Ovary (tissue), 9 donors: ENCODE measurements around the gene IFNE. TPM values are rescaled to one million over a fixed set of nuclear protein-coding genes. Genes with fewer than 3 reads are reported as not detected.
"Not testable (repeated sequence)": the region's sequence is repeated elsewhere in the genome, so short reads cannot be mapped to it uniquely, and the experiment has no call there.

Source experiments
- DNase-seq, 5 donors: peaks; one replicate each; pipeline ENCODE4 v3.0.0-alpha.2; 2019 to 2020
- H3K27ac ChIP-seq, 2 donors: fragments of 200-600 bp; one replicate each; pipeline versions ENCODE4 v1.5.1 to v1.8.0; 2019 to 2022
- H3K27me3 ChIP-seq: fragments of 200-600 bp; one replicate; pipeline ENCODE4 v1.8.0; 2022
- H3K36me3 ChIP-seq: fragments of 200-600 bp; sonication (generic); one replicate; pipeline ENCODE4 v1.5.1; 2019
- H3K4me1 ChIP-seq: one replicate; pipeline ENCODE4 v1.8.1; 2013; ENCODE audit warnings: mild to moderate bottlenecking, moderate library complexity; ENCODE audit not compliant: insufficient read depth
- H3K4me3 ChIP-seq: fragments of 200-600 bp; sonication (generic); one replicate; pipeline ENCODE4 v1.5.1; 2017
- H3K9me3 ChIP-seq, 2 donors: fragments of 200-600 bp in 1 of 2; sonication (generic) in 1 of 2; one replicate each; pipeline versions ENCODE4 v1.5.1 to v1.8.1; 2013 to 2019; ENCODE audit warnings: mild to moderate bottlenecking in 1 of 2, moderate library complexity in 1 of 2
- CTCF ChIP-seq, 3 donors: fragments of 450-650 bp in 2 of 3; fragments of 200-600 bp in 1 of 3; IDR thresholded peaks; one replicate each; pipeline versions ENCODE4 v1.5.1 to v1.8.0; 2016 to 2022; ENCODE audit warnings: antibody characterized with exemption in 3 of 3, mild to moderate bottlenecking in 1 of 3
- EP300 ChIP-seq: sonication (generic); formaldehyde crosslinking; IDR thresholded peaks from one replicate; pipeline ENCODE4 v1.6.1; 2017; ENCODE audit warnings: antibody characterized with exemption
- POLR2A ChIP-seq: fragments of 450-650 bp; IDR thresholded peaks from one replicate; pipeline ENCODE4 v1.6.1; 2017; ENCODE audit warnings: antibody characterized with exemption, mild to moderate bottlenecking, moderate library complexity
- WGBS, 3 donors: extraction: QIAGEN DNeasy Blood & Tissue Kit in 1 of 3; methylation state at CpG; one replicate each; pipeline versions ENCODE4 v1.1.5 to v1.1.7; 2013 to 2017; 5-methylcytosine and 5-hydroxymethylcytosine counted together
- intact Hi-C, 4 donors: fragments of 100-400 bp; cut with DNase I; formaldehyde crosslinking; loops; one replicate each; pipeline versions ENCODE4 v1.11.0 to v1.15.1; 2022 to 2023
- polyA plus RNA-seq, 2 donors: library from polyadenylated mRNA; stranded (reverse); fragments of 200-250 nt in 1 of 2; fragments of 350-450 nt in 1 of 2; fragmentation: Illumina TruSeq in 1 of 2; extraction: RNeasy Lipid Tissue Mini Kit (QIAGEN cat#74804) in 1 of 2; gene quantifications; one replicate each; pipeline ENCODE4 v1.2.3, GENCODE V29; 2013 to 2014
- total RNA-seq, 7 donors: library from RNA; depleted of rRNA in 2 of 7; stranded (reverse); fragments of >200 nt in 2 of 7; fragmentation: NEBNext Ultra II Directional in 3 of 7; extraction: Animal tissue kit (Norgen Biotek cat#: 25700) in 3 of 7; gene quantifications; one replicate each; pipeline versions ENCODE4 v1.1.0 to v1.2.4, GENCODE V29; 2016 to 2023
- donor health status: DM: no; HTN: no; CAD: no; lungs with moderate emphysema.
- donor health status: DM: no; HTN: no; CAD: no.
- donor health status: Bipolar disorder and iron deficiency.
- donor health status: DM: yes; HTN: yes; CAD: no.
- donor health status: DM: no; HTN: no; CAD: no.
- donor health status: DM: yes; HTN: yes; CAD: no.

Gene IFNE
- total and polyA plus RNA-seq, 9 donors = 0.34 TPM; not detected in 8

- Histone ChIP-seq H3K9me3 (no peaks in the 10 kb centered on the region), H3K27me3 (no peaks in the 10 kb centered on the region), H3K4me3 (no peak overlapping the region), H3K4me1 (no peaks in the 10 kb centered on the region), H3K27ac (no peak overlapping the region), H3K36me3 (no peaks in the 10 kb centered on the region)
- WGBS, 3 donors = 23 to 34% (median 24%) methylated on average over 2 of the region's 2 CpGs
- TF ChIP-seq EP300 (no peak), POLR2A (no peak), CTCF (IDR thresholded peaks at IDR 0.05) (no peak)
- intact Hi-C loops = no loop called here
- DNase-seq = no peak
These were observed 28.0 kb downstream of the IFNE start for GRCh38 chr9:21454149-21454548.

DNA sequence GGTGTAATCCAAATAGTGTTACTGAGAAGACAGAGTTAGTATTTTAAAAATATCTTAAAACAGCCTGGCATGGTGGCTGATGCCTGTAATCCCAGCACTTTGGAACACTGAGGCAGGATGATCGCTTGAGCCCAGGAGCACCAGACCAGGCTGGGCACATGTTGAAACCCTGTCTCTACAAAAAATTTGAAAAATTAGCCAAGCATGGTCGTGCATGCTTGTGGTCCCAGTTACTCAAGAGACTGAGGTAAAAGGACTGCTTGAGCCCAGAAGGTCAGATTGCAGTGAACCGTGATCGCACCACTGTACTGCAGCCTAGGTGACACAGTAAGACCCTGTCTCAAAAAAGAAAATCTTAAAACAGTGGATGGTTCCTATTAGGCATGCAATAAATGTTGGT is 29.4 kb downstream of the IFNE start:
- Histone ChIP-seq H3K36me3 (no peaks in the 10 kb centered on the region), H3K9me3 (no peaks in the 10 kb centered on the region), H3K27ac (no peak overlapping the region), H3K27me3 (no peaks in the 10 kb centered on the region), H3K4me3 (no peak overlapping the region), H3K4me1 (no peaks in the 10 kb centered on the region)
- no peak for DNase-seq
- intact Hi-C loops = no loop called here
- TF ChIP-seq EP300 (no peak), CTCF (IDR thresholded peaks at IDR 0.05) (no peak), POLR2A (no peak)
- WGBS, 3 donors = 88 to 92% (median 89%) methylated on average over 4 of the region's 4 CpGs

DNA sequence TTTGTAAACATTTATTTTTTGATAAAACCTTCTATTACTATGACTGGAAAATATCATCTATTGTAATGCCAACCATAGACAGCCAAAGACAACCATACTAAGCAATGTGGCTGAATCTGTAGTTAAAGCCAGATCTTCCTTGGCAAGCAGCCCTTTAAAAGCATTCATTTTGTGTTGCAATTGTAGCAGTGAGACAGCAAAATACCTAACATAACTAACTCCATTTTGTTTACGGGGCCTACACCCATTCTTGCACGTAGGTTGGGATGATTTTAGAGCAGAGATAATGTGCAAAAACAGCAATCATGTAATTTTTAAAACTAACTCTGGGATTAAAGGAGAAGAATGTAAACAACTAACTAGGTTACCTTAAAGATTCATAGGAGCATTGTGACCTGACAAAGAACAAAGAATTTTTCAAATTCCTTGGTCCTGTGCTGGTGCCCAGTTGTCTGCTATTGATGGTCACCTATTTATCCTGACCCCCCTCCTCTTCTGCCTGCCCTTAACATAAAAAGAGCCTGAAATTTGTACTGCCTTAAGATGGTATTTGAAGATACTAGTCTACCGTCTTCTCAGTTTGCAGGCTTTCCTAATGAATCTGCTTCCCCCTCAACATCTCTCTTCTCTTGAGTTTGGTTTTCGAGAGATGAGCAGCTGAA is 31.2 kb downstream of the IFNE start:
- no peak for DNase-seq
- no peaks in the 10 kb centered on the region for H3K27me3 ChIP-seq
- no peak for TF ChIP-seq CTCF (IDR thresholded peaks at IDR 0.05)
- TF ChIP-seq EP300 = no peak
- TF ChIP-seq POLR2A = no peak
- 32 to 44% (median 41%) methylated on average over 4 of the region's 4 CpGs for WGBS, 3 donors
- no peaks in the 10 kb centered on the region for H3K36me3 ChIP-seq
- no peak overlapping the region for H3K4me3 ChIP-seq
- no peak overlapping the region for H3K27ac ChIP-seq
- H3K9me3 ChIP-seq = no peaks in the 10 kb centered on the region
- intact Hi-C loops = no loop called here
- H3K4me1 ChIP-seq = no peaks in the 10 kb centered on the region

GRCh38 chr9:21449312-21449711 is 32.8 kb downstream of the IFNE start:
- intact Hi-C loops, H3K36me3 ChIP-seq, H3K4me1 ChIP-seq, H3K27ac ChIP-seq, DNase-seq, H3K4me3 ChIP-seq, H3K9me3 ChIP-seq, H3K27me3 ChIP-seq: not testable (repeated sequence)
- 86 to 91% (median 86%) methylated on average over 5 of the region's 5 CpGs for WGBS, 3 donors

- Histone ChIP-seq H3K27me3 (no peaks in the 10 kb centered on the region), H3K9me3 (no peaks in the 10 kb centered on the region), H3K4me1 (no peaks in the 10 kb centered on the region), H3K27ac (no peak overlapping the region), H3K4me3 (no peak overlapping the region), H3K36me3 (no peaks in the 10 kb centered on the region)
- 92 to 94% (median 93%) methylated on average over 4 of the region's 4 CpGs for WGBS, 3 donors
- intact Hi-C loops = no loop called here
- TF ChIP-seq POLR2A = no peak
- no peak for TF ChIP-seq CTCF (IDR thresholded peaks at IDR 0.05)
- TF ChIP-seq EP300 = no peak
- no peak for DNase-seq
These were observed 38.1 kb downstream of the IFNE start for GRCh38 chr9:21443849-21444625.
